Vagina (tissue), 2 donors: ENCODE data around the gene NUFIP1.

Source experiments
- CTCF ChIP-seq, 3 experiments: fragments of 450-650 bp in 2 of 3; fragments of 200-600 bp in 1 of 3; sonication (generic) in 1 of 3; IDR thresholded peaks; one replicate each; pipeline ENCODE4 v1.5.1; 2017 to 2019; ENCODE audit warnings: antibody characterized with exemption in 3 of 3, mild to moderate bottlenecking in 2 of 3, moderate library complexity in 2 of 3
- POLR2AphosphoS5 ChIP-seq, 2 donors: sonication (generic); formaldehyde crosslinking; IDR thresholded peaks; one replicate each; pipeline ENCODE4 v1.9.0; 2017; ENCODE audit warnings: antibody characterized with exemption in 2 of 2, mild to moderate bottlenecking in 2 of 2, low read depth in 1 of 2; ENCODE audit not compliant: insufficient read depth in 1 of 2

- no peak for TF ChIP-seq CTCF (IDR thresholded peaks at IDR 0.05)
- no peak for TF ChIP-seq POLR2AphosphoS5 (IDR thresholded peaks at IDR 0.05; ENCODE audit: insufficient read depth in 1 of 2, low read depth in 1 of 2)
Observed at GRCh38 chr13:45007823-45008222, 18.6 kb upstream of the NUFIP1 start.
